GM21526 (cell line): ENCODE measurements around the gene NAA30.

ENCODE experiments used
- ATAC-seq: cut with Tn5 transposase; IDR thresholded peaks from one replicate; pipeline ENCODE4 v1.9.1; 2021; ENCODE audit warnings: moderate library complexity; ENCODE audit not compliant: unreplicated experiment, low FRiP score

The NAA30 gene

GRCh38 chr14:57391517-57392195, 1.3 kb downstream of the NAA30 start:
- ATAC-seq: no peak

DNA sequence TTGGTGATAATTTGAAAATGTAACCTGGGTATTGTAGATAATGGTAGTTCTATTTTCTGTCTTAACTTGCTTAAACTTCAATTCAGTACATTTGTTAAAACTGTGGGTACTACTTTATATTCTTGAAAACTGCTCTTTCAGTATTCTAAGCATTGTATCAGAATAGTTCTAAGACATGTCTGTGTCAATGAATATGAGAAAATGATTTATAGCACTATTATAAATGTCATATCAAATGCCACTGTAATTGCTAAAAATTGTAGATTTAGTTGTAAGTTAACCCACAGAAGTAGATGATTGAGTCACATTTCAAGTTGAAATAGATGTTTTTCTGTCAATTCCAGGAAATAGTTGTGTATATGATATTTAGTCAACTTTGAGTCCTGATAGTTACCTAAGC, 2.4 kb downstream of the NAA30 start:
- no peak for ATAC-seq

GRCh38 chr14:57400556-57401494, 10.4 kb downstream of the NAA30 start:
- no peak for ATAC-seq

- no peak for ATAC-seq
Observed at GRCh38 chr14:57401501-57401900, 11.1 kb downstream of the NAA30 start.

- ATAC-seq: no peak
Observed at GRCh38 chr14:57402173-57402852, 11.9 kb downstream of the NAA30 start.

GRCh38 chr14:57403521-57403864, 13.1 kb downstream of the NAA30 start:
- ATAC-seq: no peak

DNA sequence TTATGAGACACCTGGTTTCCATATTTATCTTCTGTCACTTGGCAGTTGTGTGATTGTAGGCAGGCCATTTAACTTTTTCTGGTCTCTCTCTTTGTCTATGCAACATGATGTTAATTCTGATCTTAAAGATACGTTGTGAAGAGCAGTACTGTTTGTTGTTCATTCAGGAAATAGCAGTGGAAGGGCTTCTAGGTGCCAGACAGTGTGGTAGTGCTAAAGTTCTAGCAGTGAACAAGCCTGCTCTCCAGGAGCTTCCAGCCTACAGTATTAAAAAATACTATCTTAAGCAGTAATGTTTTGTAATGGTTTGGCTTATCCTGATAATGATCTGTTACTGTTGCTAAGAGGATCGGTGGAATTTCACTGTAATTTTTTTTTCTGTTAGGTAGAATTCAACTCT, 15.2 kb downstream of the NAA30 start:
- ATAC-seq: no peak

- ATAC-seq: no peak
Observed at GRCh38 chr14:57408037-57408436, 17.7 kb downstream of the NAA30 start.

DNA sequence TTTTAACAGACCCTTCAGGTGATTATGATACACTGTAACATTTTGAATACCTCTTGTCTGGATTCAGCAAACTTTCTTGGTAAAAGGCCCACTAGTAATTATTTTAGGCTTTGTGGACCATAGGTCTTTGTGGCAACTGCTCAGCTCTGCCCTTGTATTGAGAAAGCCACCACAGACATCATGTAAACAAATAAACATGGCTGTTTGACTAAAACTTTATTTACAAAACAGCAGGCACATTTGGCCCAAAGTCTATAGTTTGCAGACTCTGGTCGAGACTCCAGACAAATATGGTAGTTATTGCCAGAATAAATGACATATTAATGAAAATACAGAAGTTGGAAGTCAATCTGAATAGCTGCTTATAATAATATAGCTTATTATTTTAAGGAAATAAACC, 18.2 kb downstream of the NAA30 start:
- no peak for ATAC-seq

DNA sequence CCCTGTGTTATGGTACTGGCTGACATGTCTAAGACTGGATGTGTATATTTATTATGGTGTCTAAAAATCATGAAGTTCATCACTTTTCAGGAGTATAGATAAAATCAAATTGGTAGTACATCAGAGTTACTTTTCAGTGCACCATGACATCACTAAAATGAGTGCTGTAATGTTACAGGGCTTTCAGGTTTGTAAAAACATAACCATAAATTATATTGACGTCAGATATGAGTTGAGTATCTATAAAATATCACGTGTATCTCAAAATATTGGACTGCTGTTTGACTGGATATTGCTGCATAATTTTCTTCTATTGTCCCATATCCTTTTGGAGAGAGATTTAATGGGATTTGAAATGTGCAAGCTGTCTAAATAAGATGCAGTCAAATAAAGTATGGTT, 22.0 kb downstream of the NAA30 start:
- ATAC-seq: no peak

DNA sequence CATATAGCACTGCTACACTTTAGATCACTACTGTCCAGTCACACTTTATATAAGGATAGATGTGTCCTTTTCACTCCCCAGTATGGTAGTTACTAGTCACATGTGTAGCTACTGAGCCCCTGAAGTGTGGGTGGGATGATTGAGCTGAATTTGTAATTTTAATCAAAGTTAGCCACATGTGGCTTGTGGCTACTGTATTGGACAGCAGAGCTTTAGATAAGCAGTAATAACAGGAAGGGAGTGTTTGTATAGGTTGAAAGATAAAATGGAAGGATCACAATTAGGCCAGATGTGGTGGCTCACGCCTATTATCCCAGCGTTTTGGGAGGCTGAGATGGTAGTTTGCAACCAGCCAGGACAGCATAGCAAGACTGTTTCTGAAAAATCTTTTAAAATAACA, 23.5 kb downstream of the NAA30 start:
- no peak for ATAC-seq

- no peak for ATAC-seq
Observed at GRCh38 chr14:57417228-57417627, 26.8 kb downstream of the NAA30 start.

GRCh38 chr14:57418999-57419398, 28.6 kb downstream of the NAA30 start:
- no peak for ATAC-seq

GRCh38 chr14:57420033-57420432, 29.6 kb downstream of the NAA30 start:
- ATAC-seq: no peak

GRCh38 chr14:57420986-57421385, 30.6 kb downstream of the NAA30 start:
- no peak for ATAC-seq

GRCh38 chr14:57435923-57436322, 45.5 kb downstream of the NAA30 start:
- ATAC-seq: no peak

GRCh38 chr14:57461777-57462320, 71.5 kb downstream of the NAA30 start:
- ATAC-seq: no peak

DNA sequence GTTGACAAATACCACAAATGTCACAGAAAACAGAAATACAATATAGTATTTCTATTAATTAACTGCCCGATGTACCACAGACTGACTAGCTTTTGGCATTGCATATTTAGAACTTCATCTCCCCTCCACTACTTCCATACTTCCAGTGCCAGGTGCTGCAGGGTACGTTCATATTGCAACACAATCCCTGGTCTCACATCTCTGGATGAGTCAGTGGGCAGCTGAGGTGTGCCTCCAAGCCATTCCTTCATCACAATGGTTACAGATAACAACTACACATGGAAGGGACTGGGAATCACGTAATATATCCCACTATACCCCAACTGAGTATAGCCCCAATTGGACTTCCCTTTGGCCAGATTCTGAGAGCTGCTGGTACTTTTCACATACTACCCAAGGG, 72.2 kb downstream of the NAA30 start:
- ATAC-seq: no peak

DNA sequence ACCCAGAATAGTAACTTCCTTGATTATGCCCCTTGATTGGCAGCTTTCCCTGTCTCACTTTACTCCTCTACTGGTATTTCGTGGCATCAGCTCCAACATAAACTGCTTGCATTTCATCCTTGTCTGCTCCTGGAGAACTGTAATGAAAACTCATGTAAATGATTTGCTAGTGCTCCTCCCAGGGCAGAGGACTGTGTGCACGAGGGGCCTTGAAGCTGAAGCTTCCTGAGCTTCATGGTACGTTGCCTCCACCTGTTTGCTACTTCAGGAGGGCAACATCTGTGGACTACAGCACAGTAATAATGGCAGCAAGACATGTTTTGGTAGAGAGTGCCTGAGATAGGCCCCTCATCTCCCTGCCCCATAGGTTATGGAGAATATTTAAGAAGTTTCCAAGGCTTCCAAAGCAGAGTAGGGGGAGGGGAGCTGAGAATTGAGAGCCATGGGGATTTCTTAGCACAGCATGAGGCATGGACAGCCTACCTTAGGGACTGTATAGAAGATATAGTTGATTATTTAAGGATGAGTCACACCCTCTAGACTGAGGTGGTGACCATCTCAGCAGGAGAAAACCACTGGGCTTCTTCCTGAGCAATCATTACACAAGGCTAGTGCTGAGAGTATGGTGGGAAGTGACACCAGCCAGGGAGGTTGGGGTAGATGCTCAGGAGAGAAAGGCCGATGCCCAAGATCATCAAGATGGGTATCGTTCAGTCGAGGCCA, 73.8 kb downstream of the NAA30 start:
- no peak for ATAC-seq
